ENCODE results near the gene DRC1. TPM values are rescaled to one million over a fixed set of nuclear protein-coding genes. Genes with fewer than 3 reads are reported as not detected.

DRC1 gene
- total RNA-seq, 4 donors from 2014 or later, result not detected

DNA sequence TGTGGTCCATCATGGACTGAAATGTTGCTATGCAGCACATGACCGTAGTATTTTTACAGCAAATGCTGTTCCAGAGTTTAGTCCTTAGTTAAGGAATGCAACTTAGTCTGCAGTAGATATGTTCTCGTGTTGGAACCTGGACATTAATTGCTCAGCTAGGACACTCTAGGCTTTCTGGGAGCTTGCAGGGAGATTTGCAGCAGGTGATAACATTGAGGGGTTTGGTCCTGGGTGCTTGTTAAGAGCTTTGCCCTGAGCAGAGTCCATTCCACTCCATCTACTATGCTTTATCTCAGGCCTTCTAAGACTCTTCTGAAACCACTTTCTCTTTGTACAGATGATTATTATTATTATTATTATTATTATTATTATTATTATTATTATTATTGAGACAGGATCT, 27.1 kb downstream of the DRC1 start:
- no peak for DNase-seq
- TF ChIP-seq POLR2AphosphoS5 (IDR thresholded peaks at IDR 0.05) (no peak), EP300 (IDR thresholded peaks at IDR 0.05; ENCODE audit: low read depth) (no peak), POLR2A (IDR thresholded peaks at IDR 0.05) (no peak)
- TF ChIP-seq, protein P1, sequence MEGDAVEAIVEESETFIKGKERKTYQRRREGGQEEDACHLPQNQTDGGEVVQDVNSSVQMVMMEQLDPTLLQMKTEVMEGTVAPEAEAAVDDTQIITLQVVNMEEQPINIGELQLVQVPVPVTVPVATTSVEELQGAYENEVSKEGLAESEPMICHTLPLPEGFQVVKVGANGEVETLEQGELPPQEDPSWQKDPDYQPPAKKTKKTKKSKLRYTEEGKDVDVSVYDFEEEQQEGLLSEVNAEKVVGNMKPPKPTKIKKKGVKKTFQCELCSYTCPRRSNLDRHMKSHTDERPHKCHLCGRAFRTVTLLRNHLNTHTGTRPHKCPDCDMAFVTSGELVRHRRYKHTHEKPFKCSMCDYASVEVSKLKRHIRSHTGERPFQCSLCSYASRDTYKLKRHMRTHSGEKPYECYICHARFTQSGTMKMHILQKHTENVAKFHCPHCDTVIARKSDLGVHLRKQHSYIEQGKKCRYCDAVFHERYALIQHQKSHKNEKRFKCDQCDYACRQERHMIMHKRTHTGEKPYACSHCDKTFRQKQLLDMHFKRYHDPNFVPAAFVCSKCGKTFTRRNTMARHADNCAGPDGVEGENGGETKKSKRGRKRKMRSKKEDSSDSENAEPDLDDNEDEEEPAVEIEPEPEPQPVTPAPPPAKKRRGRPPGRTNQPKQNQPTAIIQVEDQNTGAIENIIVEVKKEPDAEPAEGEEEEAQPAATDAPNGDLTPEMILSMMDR (IDR thresholded peaks at IDR 0.05), result no peak
- H3K4me3 ChIP-seq, result no peak overlapping the region
- no peaks in the 10 kb centered on the region for H3K27me3 ChIP-seq
- intact Hi-C loops (cut with DNase I; ENCODE audit: low total_unique reads), result no loop called here
- 75 to 92% methylated on average over 2 of the region's 2 CpGs for WGBS, 2 donors (ENCODE audit: low coverage in 1 of 2)
- H3K27ac ChIP-seq, result no peak overlapping the region
- H3K4me1 ChIP-seq, result no peaks in the 10 kb centered on the region
- no peaks in the 10 kb centered on the region for H3K36me3 ChIP-seq
- no peaks in the 10 kb centered on the region for H3K9me3 ChIP-seq
- in situ Hi-C loops (cut with MboI; ENCODE audit: low pct_ligation_motif_present in 1 of 4, low pct_unique_long_range_greater_than_20kb in 1 of 4, low sequenced_read_pairs in 3 of 4), result no loop called here

GRCh38 chr2:26429779-26430578, 28.3 kb downstream of the DRC1 start:
- Histone ChIP-seq H3K4me3 (no peak overlapping the region), H3K36me3 (no peaks in the 10 kb centered on the region), H3K4me1 (no peaks in the 10 kb centered on the region), H3K27me3 (no peaks in the 10 kb centered on the region), H3K27ac (no peak overlapping the region), H3K9me3 (no peaks in the 10 kb centered on the region)
- in situ Hi-C loops (cut with MboI; ENCODE audit: low pct_ligation_motif_present in 1 of 4, low pct_unique_long_range_greater_than_20kb in 1 of 4, low sequenced_read_pairs in 3 of 4) (no loop called here), intact Hi-C loops (cut with DNase I; ENCODE audit: low total_unique reads) (no loop called here)
- TF ChIP-seq POLR2AphosphoS5 (IDR thresholded peaks at IDR 0.05) (no peak), POLR2A (IDR thresholded peaks at IDR 0.05) (no peak), EP300 (IDR thresholded peaks at IDR 0.05; ENCODE audit: low read depth) (no peak)
- TF ChIP-seq, protein P1 (IDR thresholded peaks at IDR 0.05), result no peak
- 72 to 74% methylated on average over 6 to 8 of the region's 8 CpGs for WGBS, 2 donors (ENCODE audit: low coverage in 1 of 2)
- DNase-seq, result no peak

DNA sequence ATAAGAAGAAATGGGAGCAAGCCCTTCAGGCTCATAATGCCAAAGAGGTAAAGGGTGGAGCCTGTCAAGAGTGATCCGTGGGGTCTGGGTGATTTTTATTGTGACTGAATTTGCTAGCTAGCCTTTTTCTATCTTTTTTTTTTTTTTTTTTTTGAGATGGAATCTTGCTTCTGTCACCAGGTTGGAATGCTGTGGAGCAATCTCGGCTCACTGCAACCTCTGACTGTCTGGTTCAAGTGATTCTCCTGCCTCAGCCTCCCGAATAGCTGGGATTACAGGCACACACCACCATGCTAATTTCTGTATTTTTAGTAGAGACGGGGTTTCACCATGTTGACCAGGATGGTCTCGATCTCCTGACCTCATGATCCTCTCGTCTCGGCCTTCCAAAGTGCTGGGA, 29.1 kb downstream of the DRC1 start:
- Histone ChIP-seq H3K4me3 (no peak overlapping the region), H3K4me1 (no peaks in the 10 kb centered on the region), H3K36me3 (no peaks in the 10 kb centered on the region), H3K27me3 (no peaks in the 10 kb centered on the region), H3K27ac (no peak overlapping the region), H3K9me3 (no peaks in the 10 kb centered on the region)
- intact Hi-C loops (cut with DNase I; ENCODE audit: low total_unique reads) (no loop called here), in situ Hi-C loops (cut with MboI; ENCODE audit: low pct_ligation_motif_present in 1 of 4, low pct_unique_long_range_greater_than_20kb in 1 of 4, low sequenced_read_pairs in 3 of 4) (no loop called here)
- 80 to 91% methylated on average over 2 to 7 of the region's 7 CpGs for WGBS, 2 donors (ENCODE audit: low coverage in 1 of 2)
- TF ChIP-seq, protein P1 (IDR thresholded peaks at IDR 0.05), result no peak
- TF ChIP-seq EP300 (IDR thresholded peaks at IDR 0.05; ENCODE audit: low read depth), result no peak
- no peak for TF ChIP-seq POLR2A (IDR thresholded peaks at IDR 0.05)
- TF ChIP-seq POLR2AphosphoS5 (IDR thresholded peaks at IDR 0.05), result no peak
- DNase-seq, result no peak

GRCh38 chr2:26432363-26432762, 30.6 kb downstream of the DRC1 start:
- DNase-seq, result no peak
- intact Hi-C loops (cut with DNase I; ENCODE audit: low total_unique reads), result no loop called here
- TF ChIP-seq EP300 (IDR thresholded peaks at IDR 0.05; ENCODE audit: low read depth) (no peak), POLR2A (IDR thresholded peaks at IDR 0.05) (no peak), POLR2AphosphoS5 (IDR thresholded peaks at IDR 0.05) (no peak)
- TF ChIP-seq, protein P1 (IDR thresholded peaks at IDR 0.05), result no peak
- Histone ChIP-seq H3K9me3 (no peaks in the 10 kb centered on the region), H3K27ac (no peak overlapping the region), H3K4me1 (no peaks in the 10 kb centered on the region), H3K4me3 (no peak overlapping the region), H3K36me3 (no peaks in the 10 kb centered on the region), H3K27me3 (no peaks in the 10 kb centered on the region)
- in situ Hi-C loops (cut with MboI; ENCODE audit: low pct_ligation_motif_present in 1 of 4, low pct_unique_long_range_greater_than_20kb in 1 of 4, low sequenced_read_pairs in 3 of 4), result no loop called here
